GM18505 (cell line): ENCODE results near the gene MARCKS.

Source experiments
- ATAC-seq: cut with Tn5 transposase; IDR thresholded peaks from one replicate; pipeline ENCODE4 v1.9.1; 2021; ENCODE audit not compliant: unreplicated experiment
- POLR2A ChIP-seq: IDR thresholded peaks from 4 replicates; pipeline ENCODE4 v1.6.1; 2011; ENCODE audit warnings: borderline replicate concordance; ENCODE audit not compliant: insufficient read depth, insufficient read length; ENCODE audit errors: extremely low read depth

MARCKS gene

GRCh38 chr6:113856625-113857555 is at the start of gene MARCKS:
Gene MARCKS (plus strand): TSS chr6:113857345. CDS start chr6:113857746, 401 bp downstream.
- peak; percentile 92 for TF ChIP-seq POLR2A
- peak; percentile 39 for ATAC-seq

- ATAC-seq: peak; percentile 77
- TF ChIP-seq POLR2A: no peak
Measured at GRCh38 chr6:113809826-113810225, 47.3 kb upstream of the MARCKS start.

DNA sequence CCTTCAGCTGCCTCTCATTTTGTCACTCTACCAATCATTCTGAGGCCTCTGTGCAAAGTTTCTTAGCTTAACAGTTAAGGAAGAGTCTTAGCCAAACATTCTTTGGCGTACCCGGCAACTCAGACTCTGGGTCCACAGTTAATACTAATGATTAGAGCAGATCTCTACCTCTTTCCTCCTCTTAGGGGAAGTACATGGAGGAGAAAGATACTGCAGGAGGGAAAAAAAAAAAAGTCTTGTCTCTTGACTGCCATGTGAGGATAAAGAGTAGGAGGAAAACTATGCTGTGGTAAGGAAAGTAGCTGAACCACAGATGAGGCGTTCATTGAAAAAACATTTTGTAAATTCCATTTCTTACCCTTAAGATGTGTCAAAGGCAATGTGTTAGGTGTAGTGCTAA is 44.0 kb upstream of the MARCKS start:
- no peak for TF ChIP-seq POLR2A
- ATAC-seq: no peak

DNA sequence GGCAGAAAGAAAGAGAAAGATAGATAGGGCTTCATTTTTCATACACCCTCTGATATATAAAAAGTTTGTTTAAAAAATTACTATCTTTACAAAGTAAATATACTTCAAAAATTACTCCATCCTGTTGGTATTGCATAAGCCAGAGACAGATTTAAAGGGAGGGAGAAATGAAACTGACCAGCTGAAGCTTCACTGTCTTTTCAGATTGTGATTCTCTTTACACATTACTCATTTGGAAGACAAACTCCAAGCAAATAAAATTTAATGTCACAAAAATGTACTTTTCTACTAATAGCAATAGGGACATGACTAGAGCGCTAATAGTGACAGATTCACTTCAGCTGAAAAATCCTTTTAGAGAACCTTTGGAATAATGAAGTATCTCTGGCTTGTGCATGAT is 38.6 kb upstream of the MARCKS start:
- no peak for TF ChIP-seq POLR2A
- no peak for ATAC-seq

DNA sequence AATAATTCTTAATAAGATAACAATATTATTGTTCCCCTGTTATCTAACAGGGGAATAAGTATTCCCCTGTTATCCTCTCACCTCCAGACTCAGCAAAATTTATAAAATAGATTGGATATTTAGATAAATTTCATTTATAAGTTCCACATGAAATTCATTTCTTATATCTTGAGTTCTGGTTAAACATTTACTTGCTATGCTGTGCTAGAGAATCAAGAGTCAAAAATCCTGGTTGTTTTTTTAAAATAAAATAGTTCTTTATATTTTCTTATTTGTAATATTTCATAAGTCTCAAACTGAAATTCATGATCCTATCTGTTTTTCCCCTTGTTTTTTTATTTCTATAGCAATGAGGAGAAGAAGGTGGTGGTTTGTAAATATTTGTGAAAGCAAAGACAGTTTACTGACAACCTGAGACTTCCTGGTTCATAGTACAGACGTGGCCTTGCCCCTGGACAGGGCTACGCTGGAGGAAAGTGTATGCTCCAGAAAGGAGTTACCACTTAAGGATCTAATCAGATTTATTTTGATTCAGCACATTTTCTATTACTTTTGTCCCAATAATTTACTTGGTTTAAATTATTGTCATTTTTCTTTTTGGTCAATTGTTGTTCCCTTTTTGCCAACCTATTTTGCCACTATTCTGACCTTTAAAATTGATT is 37.8 kb upstream of the MARCKS start:
- no peak for ATAC-seq

GRCh38 chr6:113820761-113821160 is 36.4 kb upstream of the MARCKS start:
- TF ChIP-seq POLR2A: no peak
- no peak for ATAC-seq

More for the DNA sequence above, 37.8 kb upstream of the MARCKS start:
- no peak for TF ChIP-seq POLR2A

DNA sequence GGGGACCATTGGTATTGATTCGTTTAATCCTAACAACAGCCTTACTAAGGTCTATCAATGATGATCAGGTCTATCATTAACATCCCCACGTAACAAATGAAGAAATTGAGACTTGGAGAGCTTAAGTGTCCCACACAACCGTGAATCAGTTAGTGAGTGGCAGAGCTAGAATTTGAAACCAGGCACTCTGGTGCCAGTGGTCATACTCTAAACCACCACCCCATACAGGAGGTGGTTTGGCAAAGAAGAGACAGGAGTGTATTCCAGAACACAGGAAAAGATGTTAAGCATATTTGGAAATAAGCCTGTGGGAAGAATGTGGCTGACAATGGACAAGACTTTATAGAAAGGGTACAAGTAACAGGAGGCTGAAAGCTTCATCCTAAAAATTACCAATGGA is 35.7 kb upstream of the MARCKS start:
- ATAC-seq: no peak
- no peak for TF ChIP-seq POLR2A

DNA sequence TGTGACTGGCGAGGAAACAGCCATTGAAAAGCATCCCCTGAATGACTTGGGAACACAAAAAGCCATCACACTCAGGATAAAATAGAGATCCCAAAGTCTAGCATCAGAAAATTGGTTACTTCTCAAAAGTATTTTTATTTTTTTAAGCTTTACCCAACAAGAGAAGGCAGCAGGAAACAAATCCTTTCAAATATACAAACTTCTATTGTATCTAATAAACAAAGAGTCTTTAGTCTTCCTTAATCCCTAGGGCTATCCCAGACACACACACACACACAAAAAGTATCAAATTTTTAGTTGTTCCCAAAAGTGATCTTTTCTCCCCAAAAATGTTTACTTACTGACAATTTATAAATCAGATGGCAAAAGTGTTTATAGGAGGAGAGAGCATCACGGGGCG is 33.2 kb upstream of the MARCKS start:
- TF ChIP-seq POLR2A: no peak
- no peak for ATAC-seq

DNA sequence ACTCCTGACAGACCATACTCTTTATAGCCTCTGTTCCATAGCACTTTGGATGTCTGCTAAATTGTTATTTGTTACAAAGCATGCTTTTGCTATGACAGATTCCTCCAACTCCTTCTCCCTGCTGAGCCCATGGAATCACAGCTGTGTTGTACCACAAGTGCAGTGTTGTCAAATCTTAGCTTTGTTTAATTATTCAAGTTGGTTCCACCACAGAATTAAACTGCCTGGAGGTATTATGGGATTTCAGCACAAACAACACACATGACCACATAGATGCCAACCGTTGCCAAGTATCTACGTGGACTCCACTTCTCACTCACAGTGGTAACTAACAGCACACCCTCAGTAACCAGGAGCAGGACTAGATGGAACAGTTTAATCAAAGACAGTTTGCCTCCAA is 32.7 kb upstream of the MARCKS start:
- TF ChIP-seq POLR2A: no peak
- ATAC-seq: no peak

GRCh38 chr6:113824866-113825265 is 32.3 kb upstream of the MARCKS start:
- no peak for ATAC-seq
- TF ChIP-seq POLR2A: no peak

GRCh38 chr6:113825781-113826180 is 31.4 kb upstream of the MARCKS start:
- no peak for TF ChIP-seq POLR2A
- ATAC-seq: no peak

- TF ChIP-seq POLR2A: no peak
- no peak for ATAC-seq
Measured at GRCh38 chr6:113828984-113829695, 28.0 kb upstream of the MARCKS start.

DNA sequence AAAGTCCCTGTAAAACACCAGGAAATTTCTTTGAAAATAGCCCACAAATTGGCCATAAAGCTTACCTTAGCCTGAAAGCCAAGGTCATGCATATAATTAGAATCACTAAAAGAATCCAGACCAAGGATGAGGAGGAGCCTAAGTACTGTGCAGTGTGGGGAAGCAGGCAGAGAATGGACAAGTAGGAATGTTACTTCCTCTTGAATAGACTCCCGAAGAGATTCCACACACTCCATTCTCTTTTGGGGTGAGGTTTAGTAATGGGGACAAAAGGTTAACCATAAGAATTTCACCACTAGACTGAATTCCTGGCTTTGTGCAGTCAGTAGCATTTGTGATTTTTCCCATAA is 27.5 kb upstream of the MARCKS start:
- no peak for TF ChIP-seq POLR2A
- no peak for ATAC-seq

GRCh38 chr6:113830140-113830539 is 27.0 kb upstream of the MARCKS start:
- no peak for ATAC-seq
- TF ChIP-seq POLR2A: no peak

- TF ChIP-seq POLR2A: no peak
- no peak for ATAC-seq
Measured at GRCh38 chr6:113833537-113833936, 23.6 kb upstream of the MARCKS start.
